Ishikawa (cell line): ENCODE measurements around the gene RNH1.

Source experiments
- CEBPB ChIP-seq: IDR thresholded peaks from 2 replicates; pipeline ENCODE4 v1.6.1; 2012
- CREB1 ChIP-seq: IDR thresholded peaks from 2 replicates; pipeline ENCODE4 v1.6.1; 2012; ENCODE audit warnings: low read depth
- EP300 ChIP-seq: IDR thresholded peaks from 2 replicates; pipeline ENCODE4 v1.6.1; 2012; ENCODE audit warnings: borderline replicate concordance
- FOXM1 ChIP-seq: IDR thresholded peaks from 2 replicates; pipeline ENCODE4 v1.6.1; 2012; ENCODE audit warnings: low read depth, borderline replicate concordance
- MAX ChIP-seq: IDR thresholded peaks from 2 replicates; pipeline ENCODE4 v1.6.1; 2012
- NFIC ChIP-seq: IDR thresholded peaks from 2 replicates; pipeline ENCODE4 v1.6.1; 2012
- RAD21 ChIP-seq: IDR thresholded peaks from 2 replicates; pipeline ENCODE4 v1.6.1; 2012; ENCODE audit warnings: low read depth
- REST ChIP-seq: IDR thresholded peaks from 2 replicates; pipeline ENCODE4 v1.6.1; 2012; ENCODE audit warnings: low read depth, mild to moderate bottlenecking
- TAF1 ChIP-seq: IDR thresholded peaks from 2 replicates; pipeline ENCODE4 v1.6.1; 2012; ENCODE audit warnings: low read depth, mild to moderate bottlenecking
- TCF12 ChIP-seq: IDR thresholded peaks from 2 replicates; pipeline ENCODE4 v1.6.1; 2012; ENCODE audit warnings: low read depth
- TEAD4 ChIP-seq: IDR thresholded peaks from 2 replicates; pipeline ENCODE4 v1.6.1; 2012
- YY1 ChIP-seq: IDR thresholded peaks from 2 replicates; pipeline ENCODE4 v1.6.1; 2012; ENCODE audit warnings: low read depth
- TF ChIP-seq, protein P1 (sequence below): IDR thresholded peaks from 2 replicates; pipeline ENCODE4 v1.6.1; 2012

- TF ChIP-seq TEAD4 (no peak), EP300 (no peak), RAD21 (no peak), REST (no peak), YY1 (no peak), TAF1 (no peak), CREB1 (no peak), MAX (no peak), CEBPB (no peak), NFIC (no peak), FOXM1 (no peak), TCF12 (no peak)
- TF ChIP-seq, protein P1, sequence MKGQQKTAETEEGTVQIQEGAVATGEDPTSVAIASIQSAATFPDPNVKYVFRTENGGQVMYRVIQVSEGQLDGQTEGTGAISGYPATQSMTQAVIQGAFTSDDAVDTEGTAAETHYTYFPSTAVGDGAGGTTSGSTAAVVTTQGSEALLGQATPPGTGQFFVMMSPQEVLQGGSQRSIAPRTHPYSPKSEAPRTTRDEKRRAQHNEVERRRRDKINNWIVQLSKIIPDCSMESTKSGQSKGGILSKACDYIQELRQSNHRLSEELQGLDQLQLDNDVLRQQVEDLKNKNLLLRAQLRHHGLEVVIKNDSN: no peak
Measured at GRCh38 chr11:496834-497564, 10.0 kb downstream of the RNH1 start.
